ENCODE results near the gene NUP58.
A peak's percentile ranks its signal among the peaks of the same experiment; 100 is the strongest.

Gene NUP58

DNA sequence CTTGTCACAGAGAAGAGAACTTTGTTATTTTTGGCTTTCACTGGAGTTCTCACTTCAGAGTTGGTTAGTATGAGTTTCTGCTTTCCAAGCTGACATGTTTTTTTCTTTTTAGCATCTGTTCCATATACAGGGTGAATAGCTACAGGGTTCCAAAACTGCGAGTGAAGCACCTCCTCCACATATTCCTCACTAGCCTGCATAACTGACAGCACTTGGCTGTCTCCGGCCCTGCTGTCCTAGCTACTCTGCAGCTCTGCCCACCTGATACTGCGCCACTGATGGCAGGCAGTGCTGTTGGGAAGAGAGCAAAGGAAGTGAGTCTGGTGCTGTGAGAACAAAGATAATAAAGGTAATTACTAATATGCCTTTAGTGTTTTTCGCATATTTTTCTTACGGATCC is 77.1 kb downstream of the NUP58 start:
- no peak for DNase-seq

GRCh38 chr13:25379011-25379410 is 77.6 kb downstream of the NUP58 start:
- DNase-seq = peak; percentile 35

- DNase-seq = peak; percentile 53
These were observed 78.7 kb downstream of the NUP58 start for GRCh38 chr13:25380082-25380481.

DNA sequence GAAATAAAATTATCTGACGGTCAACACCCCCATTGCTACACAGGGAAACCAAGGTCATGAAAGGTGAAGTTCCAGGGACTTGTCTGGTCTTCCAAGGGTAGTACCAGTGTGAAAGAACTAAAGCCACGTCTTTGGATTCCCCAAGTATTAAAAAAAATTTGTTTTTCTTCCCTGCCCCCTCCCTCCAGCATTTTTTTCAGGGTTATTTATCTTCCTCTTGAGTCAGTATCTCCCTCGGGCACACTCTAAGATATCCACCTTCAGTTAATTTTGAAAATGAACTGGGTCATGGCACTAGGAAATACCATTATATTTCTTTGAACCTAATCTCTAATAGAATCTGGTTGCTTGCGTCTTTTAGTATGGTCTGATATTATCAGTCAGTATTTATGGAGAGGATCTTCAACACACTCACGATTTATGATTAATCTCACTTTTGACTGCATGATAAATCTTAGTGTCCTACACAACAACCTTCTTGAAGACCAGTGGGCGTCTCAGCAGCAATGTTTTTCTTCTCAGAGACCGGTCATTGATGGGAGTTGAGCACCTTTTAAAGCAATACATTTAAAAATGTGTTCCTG is 79.4 kb downstream of the NUP58 start:
- peak; percentile 45 for DNase-seq

- no peak for DNase-seq
These were observed 83.5 kb downstream of the NUP58 start for GRCh38 chr13:25384758-25385410.

GRCh38 chr13:25391932-25392331 is 90.5 kb downstream of the NUP58 start:
- peak; percentile 84 for DNase-seq

All from hematopoietic multipotent progenitor cell treated with erythropoietin and hydrocortisone succinate and interleukin-3 and kit ligand, for 8 days (in vitro differentiated cells).